Measurements from ENCODE around the gene SCGB1D4.

Gene SCGB1D4

DNA sequence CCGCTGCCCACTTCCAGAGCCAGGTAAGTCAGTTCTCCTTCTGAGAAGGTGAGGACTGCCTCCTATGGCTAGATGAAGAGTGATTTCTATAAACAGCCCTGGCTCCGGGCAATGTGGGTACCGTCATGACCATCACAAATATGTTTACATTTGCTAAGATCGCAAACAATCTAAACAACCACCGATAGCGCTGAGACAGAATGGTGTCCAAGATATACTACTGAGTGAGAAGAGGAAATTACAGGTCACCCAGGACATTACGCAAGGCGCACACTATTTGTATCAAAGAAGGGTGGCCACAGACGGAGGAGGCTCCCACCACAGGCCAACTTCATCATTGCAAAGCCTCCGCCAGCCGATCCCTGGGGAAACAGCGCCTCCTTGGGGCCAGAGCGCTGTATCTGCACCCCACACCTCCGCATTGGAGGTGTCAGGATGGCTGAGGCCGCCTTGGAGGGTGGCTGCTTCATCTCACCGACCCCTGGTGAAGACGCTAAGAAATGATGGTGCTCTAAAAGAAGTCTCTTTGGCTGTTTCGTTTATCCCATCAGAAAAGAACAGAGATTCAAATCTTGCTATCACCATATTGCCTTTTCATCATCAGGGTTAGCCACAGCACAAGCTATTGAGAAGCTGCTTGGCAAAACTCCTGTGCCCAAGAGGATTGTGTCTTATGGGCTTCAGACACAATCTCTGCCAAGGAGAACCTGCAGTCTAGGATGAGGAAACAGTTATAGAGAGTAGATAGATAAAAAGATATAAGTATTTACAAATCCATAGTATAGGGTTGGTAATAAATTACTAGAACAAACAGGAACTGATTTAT, 26.1 kb upstream of the SCGB1D4 start:
- H3K4me3 ChIP-seq (ENCODE audit: low read depth, low read length) = no peak overlapping the region
- POLR2A ChIA-PET = no interaction called here
- no peak for DNase-seq (ENCODE audit: low read depth, low spot score)
- CTCF ChIA-PET = interaction anchor here (0.7 kb wide), 1 partner anchor 206 kb away, joined by 3 read pairs; no protein-coding TSS in a partner anchor
- TF ChIP-seq, protein P1, sequence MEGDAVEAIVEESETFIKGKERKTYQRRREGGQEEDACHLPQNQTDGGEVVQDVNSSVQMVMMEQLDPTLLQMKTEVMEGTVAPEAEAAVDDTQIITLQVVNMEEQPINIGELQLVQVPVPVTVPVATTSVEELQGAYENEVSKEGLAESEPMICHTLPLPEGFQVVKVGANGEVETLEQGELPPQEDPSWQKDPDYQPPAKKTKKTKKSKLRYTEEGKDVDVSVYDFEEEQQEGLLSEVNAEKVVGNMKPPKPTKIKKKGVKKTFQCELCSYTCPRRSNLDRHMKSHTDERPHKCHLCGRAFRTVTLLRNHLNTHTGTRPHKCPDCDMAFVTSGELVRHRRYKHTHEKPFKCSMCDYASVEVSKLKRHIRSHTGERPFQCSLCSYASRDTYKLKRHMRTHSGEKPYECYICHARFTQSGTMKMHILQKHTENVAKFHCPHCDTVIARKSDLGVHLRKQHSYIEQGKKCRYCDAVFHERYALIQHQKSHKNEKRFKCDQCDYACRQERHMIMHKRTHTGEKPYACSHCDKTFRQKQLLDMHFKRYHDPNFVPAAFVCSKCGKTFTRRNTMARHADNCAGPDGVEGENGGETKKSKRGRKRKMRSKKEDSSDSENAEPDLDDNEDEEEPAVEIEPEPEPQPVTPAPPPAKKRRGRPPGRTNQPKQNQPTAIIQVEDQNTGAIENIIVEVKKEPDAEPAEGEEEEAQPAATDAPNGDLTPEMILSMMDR (IDR thresholded peaks at IDR 0.05; ENCODE audit: insufficient read depth, low read length, missing control alignments) = peak; percentile 53

DNA sequence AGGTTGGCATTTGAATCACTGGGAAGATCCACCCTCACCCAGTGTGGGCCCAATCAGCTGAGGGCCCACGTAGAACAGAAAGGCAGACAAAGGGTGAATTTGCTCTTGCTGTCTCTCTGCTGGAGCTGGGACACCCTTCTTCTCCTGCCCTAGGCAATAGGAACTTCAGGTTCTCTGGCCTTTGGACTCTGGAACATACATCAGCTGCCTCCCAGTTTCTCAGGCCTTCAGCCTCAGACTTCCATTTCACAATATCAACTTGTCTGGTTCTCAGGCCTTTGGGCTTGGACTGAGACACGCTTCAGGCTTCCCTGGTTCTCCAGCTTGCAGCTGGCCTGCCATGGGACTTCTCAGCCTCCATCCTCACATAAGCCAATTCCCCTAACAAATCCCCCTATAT, 23.6 kb upstream of the SCGB1D4 start:
- TF ChIP-seq, protein P1 (IDR thresholded peaks at IDR 0.05; ENCODE audit: insufficient read depth, low read length, missing control alignments) = no peak

DNA sequence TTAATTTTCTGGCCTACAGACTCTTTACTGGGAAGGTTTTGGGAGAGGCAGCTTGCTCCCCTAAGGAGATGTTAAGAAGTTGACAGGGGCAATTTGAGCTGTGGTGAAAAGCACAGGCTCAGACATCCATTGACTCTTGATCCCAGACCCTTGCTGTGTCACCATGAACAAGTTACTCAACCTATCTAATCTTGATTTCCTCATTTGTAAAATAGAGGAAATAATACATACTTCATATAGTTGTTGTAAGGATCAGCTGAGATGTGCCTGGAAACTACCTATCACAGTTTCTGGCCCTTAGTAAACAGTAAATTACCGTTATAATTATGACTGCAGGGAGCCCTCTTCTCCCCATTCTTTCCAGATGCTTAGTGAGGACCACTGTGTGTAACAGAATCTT, 16.6 kb upstream of the SCGB1D4 start:
- POLR2A ChIA-PET = no interaction called here
- TF ChIP-seq, protein P1 (IDR thresholded peaks at IDR 0.05; ENCODE audit: insufficient read depth, low read length, missing control alignments) = no peak
- no peak overlapping the region for H3K4me3 ChIP-seq (ENCODE audit: low read depth, low read length)
- CTCF ChIA-PET = interaction anchor here (1.7 to 2.5 kb wide), 2 partner anchors 144 to 519 kb away, joined by 4 to 9 read pairs; no protein-coding TSS in a partner anchor
- no peak for DNase-seq (ENCODE audit: low read depth, low spot score)

More for the DNA sequence above, 23.6 kb upstream of the SCGB1D4 start:
- no peak overlapping the region for H3K4me3 ChIP-seq (ENCODE audit: low read depth, low read length)
- DNase-seq (ENCODE audit: low read depth, low spot score) = no peak
- POLR2A ChIA-PET = no interaction called here
- CTCF ChIA-PET = interaction anchor here (1.5 to 3.7 kb wide), 3 partner anchors 11 to 55 kb away, joined by 3 to 37 read pairs (median 8); partner anchors contain the start of gene ASRGL1

DNA sequence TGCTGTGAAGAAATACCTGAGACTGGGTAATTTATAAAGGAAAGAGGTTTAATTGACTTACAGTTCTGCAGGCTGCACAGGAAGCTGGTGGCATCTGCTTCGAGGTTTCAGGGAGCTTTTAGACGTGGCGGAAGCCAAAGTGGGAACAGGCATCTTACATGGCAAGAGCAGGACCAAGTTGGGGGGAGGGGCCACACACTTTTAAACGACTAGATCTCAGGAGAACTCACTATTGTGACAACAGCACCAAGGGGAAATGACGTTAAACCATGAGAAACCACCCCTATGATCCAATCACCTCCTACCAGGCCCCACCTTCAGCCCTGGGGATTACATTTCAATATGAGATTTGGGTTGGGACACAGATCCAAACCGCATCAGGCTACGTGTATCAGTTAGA, 11.1 kb upstream of the SCGB1D4 start:
- TF ChIP-seq, protein P1 (IDR thresholded peaks at IDR 0.05; ENCODE audit: insufficient read depth, low read length, missing control alignments) = no peak
- CTCF ChIA-PET = interaction anchor here (1.0 to 4.6 kb wide), 12 partner anchors 12 to 512 kb away, joined by 3 to 43 read pairs (median 5); no protein-coding TSS in a partner anchor
- H3K4me3 ChIP-seq (ENCODE audit: low read depth, low read length) = no peak overlapping the region
- DNase-seq (ENCODE audit: low read depth, low spot score) = no peak
- POLR2A ChIA-PET = no interaction called here

DNA sequence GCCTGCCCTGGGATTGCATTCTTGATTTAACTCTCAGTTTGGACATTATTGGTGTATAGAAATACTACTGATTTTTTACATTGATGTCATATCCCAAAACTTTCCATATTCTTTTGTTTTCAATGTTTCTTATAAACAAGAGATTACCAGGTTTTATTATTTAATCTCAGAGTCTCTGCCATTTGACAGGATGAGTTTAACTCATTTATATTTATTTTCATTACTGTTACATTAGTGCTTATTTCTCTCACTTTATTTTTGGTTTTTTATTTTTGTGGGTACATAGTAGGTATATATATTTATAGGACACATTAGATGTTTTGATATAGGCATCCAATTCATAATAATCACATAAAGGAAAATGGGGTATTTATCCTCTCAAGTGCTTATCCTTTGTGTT, 9.1 kb upstream of the SCGB1D4 start:
- TF ChIP-seq, protein P1 (IDR thresholded peaks at IDR 0.05; ENCODE audit: insufficient read depth, low read length, missing control alignments) = no peak
- DNase-seq (ENCODE audit: low read depth, low spot score) = no peak
- CTCF ChIA-PET = interaction anchor here (1.6 to 4.3 kb wide), 2 partner anchors 10 to 137 kb away, joined by 7 to 19 read pairs; no protein-coding TSS in a partner anchor
- no peak overlapping the region for H3K4me3 ChIP-seq (ENCODE audit: low read depth, low read length)
- POLR2A ChIA-PET = no interaction called here

DNA sequence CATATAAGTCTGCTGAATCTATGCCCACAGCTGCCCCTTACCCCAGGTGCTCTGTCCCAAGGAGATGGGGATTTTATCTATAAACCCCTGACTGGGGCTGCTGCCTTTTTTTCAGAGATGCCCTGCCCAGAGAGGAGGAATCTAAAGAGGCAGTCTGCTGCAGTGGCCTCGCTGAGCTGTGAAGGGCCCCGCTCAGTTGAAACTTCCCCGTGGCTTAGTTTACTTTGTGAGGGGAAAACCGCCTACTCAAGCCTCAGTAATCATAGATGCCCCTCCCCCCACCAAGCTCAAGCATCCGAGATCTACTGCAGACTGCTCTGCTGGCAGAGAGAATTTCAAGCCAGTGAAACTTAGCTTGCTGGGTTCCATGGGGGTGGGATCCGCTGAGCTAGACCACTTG, 7.4 kb upstream of the SCGB1D4 start:
- TF ChIP-seq, protein P1 (IDR thresholded peaks at IDR 0.05; ENCODE audit: insufficient read depth, low read length, missing control alignments) = no peak
- DNase-seq (ENCODE audit: low read depth, low spot score) = no peak
- CTCF ChIA-PET = interaction anchor here (0.9 kb wide), 1 partner anchor 135 kb away, joined by 3 read pairs; no protein-coding TSS in a partner anchor
- POLR2A ChIA-PET = no interaction called here
- no peak overlapping the region for H3K4me3 ChIP-seq (ENCODE audit: low read depth, low read length)

All from AG04449 (cell line).